PC-9 (cell line): ENCODE data around the gene GRM8. TPM values are rescaled to one million over a fixed set of nuclear protein-coding genes. Genes with fewer than 3 reads are reported as not detected.

Experiments used
- BruUV-seq: library from RNA; stranded (reverse); fragments of 400-500 nt; replicated peaks from 2 replicates; lab custom pipeline; 2021; lab: Mats Ljungman, UMichigan
- CTCF ChIA-PET: fragments of 300-600 bp; sonication (Branson Sonifier 250); formaldehyde crosslinking; loops from one replicate; lab custom pipeline; 2022; ENCODE audit warnings: antibody characterized with exemption; lab: Charles Lee
- POLR2A ChIA-PET: fragments of 300-600 bp; sonication (Branson Sonifier 250); formaldehyde crosslinking; loops from one replicate; lab custom pipeline; 2022; ENCODE audit warnings: antibody characterized with exemption; ENCODE audit not compliant: unreplicated experiment; lab: Charles Lee
- DNase-seq, 2 experiments: peaks; one replicate each; pipeline versions ENCODE4 v3.0.0 to v3.0.0-alpha.2; 2015 to 2022; ENCODE audit warnings: mixed read lengths in 1 of 2
- H2AFZ ChIP-seq: fragments of 200-600 bp; sonication (generic); 2 replicates; pipeline ENCODE4 v1.8.1; 2017; ENCODE audit warnings: antibody characterized with exemption
- H3F3A ChIP-seq: fragments of 200-600 bp; sonication (generic); 2 replicates; pipeline ENCODE4 v1.8.1; 2017; ENCODE audit warnings: antibody characterized with exemption, mild to moderate bottlenecking, low read depth; ENCODE audit not compliant: insufficient read depth
- H3K27ac ChIP-seq: fragments of 200-600 bp; sonication (generic); 2 replicates; pipeline ENCODE4 v1.6.1; 2016; ENCODE audit warnings: mixed run types
- H3K27me3 ChIP-seq: fragments of 200-600 bp; sonication (generic); 2 replicates; pipeline ENCODE4 v1.6.1; 2016; ENCODE audit warnings: low read depth, mixed run types; ENCODE audit not compliant: insufficient read depth
- H3K36me3 ChIP-seq: fragments of 200-600 bp; sonication (generic); 2 replicates; pipeline ENCODE4 v1.6.1; 2016; ENCODE audit warnings: low read depth, mixed run types
- H3K4me1 ChIP-seq: fragments of 200-600 bp; sonication (generic); replicated peaks from 2 replicates; pipeline ENCODE4 v1.6.1; 2016; ENCODE audit warnings: mixed run types; ENCODE audit not compliant: insufficient read depth
- H3K4me2 ChIP-seq: fragments of 200-600 bp; sonication (generic); 2 replicates; pipeline ENCODE4 v1.6.1; 2017; ENCODE audit warnings: mixed run types
- H3K4me3 ChIP-seq: fragments of 200-600 bp; sonication (generic); 2 replicates; pipeline ENCODE4 v1.6.1; 2016; ENCODE audit warnings: mixed run types
- H3K79me2 ChIP-seq: fragments of 200-600 bp; sonication (generic); 2 replicates; pipeline ENCODE4 v1.6.1; 2017; ENCODE audit warnings: low read depth, mixed run types
- H3K9me2 ChIP-seq: fragments of 200-600 bp; sonication (generic); 2 replicates; pipeline ENCODE4 v1.8.1; 2017; ENCODE audit warnings: mild to moderate bottlenecking; ENCODE audit not compliant: insufficient read depth
- H3K9me3 ChIP-seq: fragments of 200-600 bp; sonication (generic); 2 replicates; pipeline ENCODE4 v1.8.1; 2016; ENCODE audit warnings: low read depth; ENCODE audit not compliant: insufficient read depth
- H4K20me1 ChIP-seq: fragments of 200-600 bp; sonication (generic); 2 replicates; pipeline ENCODE4 v1.8.1; 2017; ENCODE audit not compliant: insufficient read depth
- EZH2 ChIP-seq: fragments of 200-600 bp; sonication (generic); IDR thresholded peaks from 2 replicates; pipeline ENCODE4 v1.8.0; 2017; ENCODE audit warnings: antibody characterized with exemption, low read depth
- intact Hi-C: fragments of 100-400 bp; cut with micrococcal nuclease; formaldehyde crosslinking; loops from one replicate; pipeline ENCODE4 v1.10.0; 2022; ENCODE audit not compliant: unreplicated experiment
- total RNA-seq: library from RNA; stranded (reverse); gene quantifications from 2 replicates; pipeline ENCODE4 v1.2.3, GENCODE V29; 2021
- TF ChIP-seq, protein P1 (sequence below): fragments of 200-600 bp; sonication (generic); conservative IDR thresholded peaks from 2 replicates; pipeline ENCODE4 v1.6.1; 2017; ENCODE audit warnings: mixed run types, antibody characterized with exemption, mild to moderate bottlenecking, moderate library complexity

Gene GRM8
- total RNA-seq, 1 experiment from 2014 or later, result not detected

DNA sequence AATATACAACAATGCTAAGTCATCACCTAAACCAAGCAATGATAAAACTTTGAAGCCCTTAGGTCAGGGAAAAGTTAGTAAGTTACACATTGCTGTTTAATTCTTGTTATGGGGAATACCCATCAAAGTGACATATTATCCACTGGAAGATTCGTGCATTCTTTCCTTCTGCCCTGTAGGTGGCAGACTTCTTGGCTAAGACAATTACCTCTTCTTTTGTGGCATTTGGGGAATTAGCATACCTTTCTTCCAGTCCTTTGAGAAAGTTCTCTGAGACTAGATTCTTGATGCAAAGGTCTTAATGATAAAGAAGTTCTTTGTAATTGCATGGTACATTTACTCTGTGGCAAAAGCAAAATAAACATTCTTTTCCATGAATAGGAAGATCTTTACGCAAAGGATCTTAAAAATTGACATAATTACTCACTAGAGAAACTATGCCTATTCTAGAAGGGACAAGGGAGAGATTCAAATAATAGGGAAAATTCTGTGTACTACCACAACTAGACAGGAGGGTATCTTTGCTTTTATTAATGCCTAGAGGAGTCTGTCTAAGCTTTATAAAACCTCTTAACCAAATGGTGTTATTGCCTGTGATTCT lies 395.9 kb downstream of the GRM8 start:
- CTCF ChIA-PET, result no interaction called here
- H3K4me3 ChIP-seq, result no peak overlapping the region
- intact Hi-C loops, result no loop called here

DNA sequence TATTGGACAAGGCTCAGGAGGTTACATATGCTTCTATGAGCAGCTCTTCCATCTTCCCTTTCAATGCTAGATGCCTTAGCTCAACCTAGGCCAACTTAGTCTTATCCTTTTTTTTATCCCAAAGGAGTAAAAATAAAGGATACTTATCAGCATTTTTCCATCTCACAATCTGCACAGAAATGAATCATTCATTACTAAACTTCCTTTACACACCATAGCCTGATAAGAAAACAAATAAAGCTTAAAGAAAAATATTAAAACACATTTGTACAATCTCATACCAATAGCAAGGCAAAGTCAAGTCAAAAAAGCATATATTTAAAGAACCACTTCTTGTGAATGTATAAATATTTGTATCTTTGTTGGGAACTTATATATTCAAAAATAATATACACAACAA lies 407.4 kb downstream of the GRM8 start:
- no peak overlapping the region for H3K4me3 ChIP-seq
- TF ChIP-seq EZH2, result no peak
- TF ChIP-seq, protein P1, sequence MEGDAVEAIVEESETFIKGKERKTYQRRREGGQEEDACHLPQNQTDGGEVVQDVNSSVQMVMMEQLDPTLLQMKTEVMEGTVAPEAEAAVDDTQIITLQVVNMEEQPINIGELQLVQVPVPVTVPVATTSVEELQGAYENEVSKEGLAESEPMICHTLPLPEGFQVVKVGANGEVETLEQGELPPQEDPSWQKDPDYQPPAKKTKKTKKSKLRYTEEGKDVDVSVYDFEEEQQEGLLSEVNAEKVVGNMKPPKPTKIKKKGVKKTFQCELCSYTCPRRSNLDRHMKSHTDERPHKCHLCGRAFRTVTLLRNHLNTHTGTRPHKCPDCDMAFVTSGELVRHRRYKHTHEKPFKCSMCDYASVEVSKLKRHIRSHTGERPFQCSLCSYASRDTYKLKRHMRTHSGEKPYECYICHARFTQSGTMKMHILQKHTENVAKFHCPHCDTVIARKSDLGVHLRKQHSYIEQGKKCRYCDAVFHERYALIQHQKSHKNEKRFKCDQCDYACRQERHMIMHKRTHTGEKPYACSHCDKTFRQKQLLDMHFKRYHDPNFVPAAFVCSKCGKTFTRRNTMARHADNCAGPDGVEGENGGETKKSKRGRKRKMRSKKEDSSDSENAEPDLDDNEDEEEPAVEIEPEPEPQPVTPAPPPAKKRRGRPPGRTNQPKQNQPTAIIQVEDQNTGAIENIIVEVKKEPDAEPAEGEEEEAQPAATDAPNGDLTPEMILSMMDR, result no peak
- intact Hi-C loops, result no loop called here
- no peaks in the 10 kb centered on the region for H3K27me3 ChIP-seq
- no peaks in the 10 kb centered on the region for H3K36me3 ChIP-seq
- H2AFZ ChIP-seq, result no peak overlapping the region
- H3K79me2 ChIP-seq, result no peaks in the 10 kb centered on the region
- no peak overlapping the region for H3K4me2 ChIP-seq
- H3K9me3 ChIP-seq, result no peaks in the 10 kb centered on the region
- H3K9me2 ChIP-seq, result no peaks in the 10 kb centered on the region
- H3F3A ChIP-seq, result no peaks in the 10 kb centered on the region
- BruUV-seq, result no TSS peak
- H3K27ac ChIP-seq, result no peak overlapping the region
- ChIA-PET POLR2A (no interaction called here), CTCF (no interaction called here)
- DNase-seq, result no peak
- no peaks in the 10 kb centered on the region for H3K4me1 ChIP-seq
- H4K20me1 ChIP-seq, result no peaks in the 10 kb centered on the region

More for the DNA sequence above, 395.9 kb downstream of the GRM8 start:
- Histone ChIP-seq H3K36me3 (no peaks in the 10 kb centered on the region), H4K20me1 (no peaks in the 10 kb centered on the region), H3K9me2 (no peaks in the 10 kb centered on the region), H3K4me2 (no peak overlapping the region), H2AFZ (no peak overlapping the region), H3F3A (no peaks in the 10 kb centered on the region), H3K27me3 (no peaks in the 10 kb centered on the region), H3K4me1 (no peaks in the 10 kb centered on the region), H3K27ac (no peak overlapping the region), H3K9me3 (no peaks in the 10 kb centered on the region), H3K79me2 (no peaks in the 10 kb centered on the region)
- DNase-seq, result no peak
- POLR2A ChIA-PET, result no interaction called here
- BruUV-seq, result no TSS peak
- TF ChIP-seq, protein P1, result peak; percentile 64
- no peak for TF ChIP-seq EZH2

DNA sequence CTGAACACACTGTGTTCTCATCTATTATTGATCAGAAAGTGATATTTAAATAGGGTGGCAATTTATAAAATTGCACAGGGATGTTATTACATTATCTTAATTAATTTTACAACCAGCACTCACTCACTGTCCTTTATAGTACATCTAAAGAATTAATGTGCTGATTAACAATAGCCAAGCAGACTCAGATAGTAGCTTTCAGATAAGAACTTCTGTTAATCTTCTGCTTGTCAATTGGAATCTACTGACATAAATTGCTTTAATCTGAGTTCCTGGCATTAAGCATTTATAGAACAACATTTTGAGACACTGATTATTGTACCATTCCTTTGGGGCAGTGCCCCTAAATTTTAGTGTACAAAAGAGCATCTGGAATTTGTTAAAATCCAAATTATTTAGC lies 408.9 kb downstream of the GRM8 start:
- BruUV-seq, result no TSS peak
- CTCF ChIA-PET, result no interaction called here
- intact Hi-C loops, result no loop called here

More for the DNA sequence above, 408.9 kb downstream of the GRM8 start:
- Histone ChIP-seq H2AFZ (no peak overlapping the region), H3K9me3 (no peaks in the 10 kb centered on the region), H3K27ac (no peak overlapping the region), H3K27me3 (no peaks in the 10 kb centered on the region), H3K4me3 (no peak overlapping the region), H3K36me3 (no peaks in the 10 kb centered on the region), H3K4me1 (no peaks in the 10 kb centered on the region), H3F3A (no peaks in the 10 kb centered on the region), H4K20me1 (no peaks in the 10 kb centered on the region), H3K4me2 (no peak overlapping the region), H3K79me2 (no peaks in the 10 kb centered on the region), H3K9me2 (no peaks in the 10 kb centered on the region; the same call in 1 of the 2 replicates)
- no peak for TF ChIP-seq EZH2
- TF ChIP-seq, protein P1, result no peak
- DNase-seq, result no peak
- POLR2A ChIA-PET, result no interaction called here
